SW480 (cell line): ENCODE results near the gene GNB4.
A peak's percentile ranks its signal among the peaks of the same experiment; 100 is the strongest.

ENCODE experiments used
- DNase-seq: peaks from one replicate; pipeline ENCODE4 v3.0.0-alpha.2; 2016; ENCODE audit warnings: low spot score

Gene GNB4

DNA sequence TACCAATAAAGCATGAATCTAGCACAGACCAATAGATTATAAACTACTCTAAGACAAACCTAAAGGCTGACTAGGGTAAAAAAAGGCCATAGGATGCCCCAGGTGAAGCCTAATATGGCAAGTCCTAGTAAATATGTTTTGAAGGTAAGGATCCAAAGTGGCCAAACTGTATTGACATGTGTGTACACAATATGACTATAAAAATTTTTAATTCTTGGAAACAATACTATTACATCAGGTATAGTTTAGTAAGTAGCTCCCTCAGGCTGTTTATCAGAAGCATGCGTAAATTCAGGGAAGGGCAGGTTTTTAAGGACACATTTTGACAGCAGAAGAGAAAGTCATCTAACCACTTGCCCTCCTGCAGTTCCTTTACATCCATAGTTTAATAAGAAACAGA, 18.8 kb downstream of the GNB4 start:
- DNase-seq, result no peak

DNA sequence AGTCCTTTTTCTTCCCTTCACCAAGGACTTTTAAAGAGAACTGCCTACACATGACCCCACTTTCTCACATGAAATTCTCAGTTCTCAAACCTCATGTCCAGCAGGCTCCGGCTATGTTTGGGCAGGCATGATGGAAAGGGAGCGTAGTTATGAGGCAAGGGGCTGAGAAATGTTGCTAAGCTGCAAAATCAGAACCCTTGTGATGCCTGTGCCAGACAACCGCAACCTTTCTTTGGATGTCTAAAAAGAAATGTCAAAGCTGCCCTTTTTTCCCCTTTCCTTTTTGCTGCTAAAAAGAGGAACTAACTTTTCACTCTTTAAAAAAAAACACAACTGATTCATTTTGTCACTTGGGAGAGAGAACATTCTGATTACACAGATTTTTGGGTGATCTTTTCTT, 19.2 kb downstream of the GNB4 start:
- DNase-seq, result no peak

DNA sequence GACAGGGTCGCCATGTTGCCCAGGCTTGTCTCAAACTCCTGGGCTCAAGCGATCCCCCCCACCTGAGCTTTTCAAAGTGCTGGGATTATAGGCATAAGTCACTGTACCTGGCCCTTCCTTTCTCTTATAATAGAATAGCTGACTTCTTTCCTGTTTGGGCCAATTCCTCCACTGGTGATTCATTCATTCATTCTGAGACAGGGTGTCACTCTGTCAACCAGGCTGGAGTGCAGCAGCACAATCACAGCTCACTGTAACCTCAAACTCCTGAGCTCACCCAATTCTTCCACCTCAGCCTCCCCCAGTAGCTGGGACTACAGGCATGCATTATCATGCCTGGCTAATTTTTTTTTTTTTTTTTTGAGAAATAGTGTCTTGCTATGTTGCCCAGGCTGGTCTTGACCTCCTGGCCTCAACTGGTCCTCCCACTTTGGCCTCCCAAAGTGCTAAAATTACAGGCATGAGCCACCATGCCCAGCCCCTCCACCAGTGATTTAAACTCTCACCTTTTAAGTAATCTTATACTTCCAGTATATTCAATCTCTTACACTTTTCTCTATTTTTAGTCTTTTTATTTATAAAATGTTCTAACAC, 20.9 kb downstream of the GNB4 start:
- DNase-seq, result no peak

DNA sequence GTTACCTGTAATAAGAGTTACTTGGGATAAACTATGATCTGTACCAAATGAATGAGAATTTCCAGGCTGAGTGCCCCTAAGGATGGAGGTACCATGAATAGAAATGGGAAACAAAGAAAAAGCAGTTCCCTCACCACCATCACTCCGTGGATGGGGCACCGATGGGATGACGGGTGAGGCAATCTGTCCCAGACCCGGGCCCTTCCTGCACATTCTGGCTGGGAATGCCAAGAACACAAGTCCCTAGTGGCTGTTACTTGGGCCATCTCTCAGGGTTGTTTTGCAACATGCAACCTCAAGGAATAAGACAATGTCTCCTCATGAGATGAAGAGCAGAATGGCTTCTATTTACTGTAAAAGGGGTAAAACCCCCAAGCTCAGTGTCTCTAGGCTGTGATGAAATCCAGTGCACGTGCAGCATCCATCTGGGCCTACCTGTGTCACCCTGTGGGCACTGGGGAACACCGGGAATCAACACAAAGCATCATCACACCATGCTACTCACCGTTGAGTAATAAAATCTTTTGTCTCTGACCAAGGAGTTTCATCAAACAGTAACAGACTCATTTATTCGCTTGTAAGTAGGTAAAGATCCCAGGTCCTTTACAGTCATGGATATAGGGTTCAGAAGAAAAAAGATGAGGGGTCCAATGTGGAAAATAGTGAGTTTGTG, 22.3 kb downstream of the GNB4 start:
- DNase-seq, result no peak

DNA sequence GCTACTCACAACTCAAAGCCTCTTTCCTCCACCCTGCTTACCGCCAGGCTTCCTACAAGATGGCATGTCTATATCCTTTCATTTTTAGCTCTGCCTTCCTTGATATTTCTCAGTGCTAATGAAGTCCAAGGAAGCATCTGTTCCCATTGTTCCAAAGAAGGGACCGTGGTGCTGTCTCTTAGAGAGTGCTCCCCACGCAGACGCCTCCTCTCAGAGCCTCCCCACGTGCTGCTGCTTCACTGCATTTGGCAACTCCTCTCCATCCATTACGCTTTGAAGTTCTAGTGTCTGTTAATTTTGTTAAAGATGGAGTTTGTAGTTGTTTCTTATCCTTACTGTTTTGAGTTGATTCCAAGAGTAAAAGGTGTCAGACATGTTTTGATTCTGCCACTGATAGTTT, 26.2 kb downstream of the GNB4 start:
- no peak for DNase-seq

DNA sequence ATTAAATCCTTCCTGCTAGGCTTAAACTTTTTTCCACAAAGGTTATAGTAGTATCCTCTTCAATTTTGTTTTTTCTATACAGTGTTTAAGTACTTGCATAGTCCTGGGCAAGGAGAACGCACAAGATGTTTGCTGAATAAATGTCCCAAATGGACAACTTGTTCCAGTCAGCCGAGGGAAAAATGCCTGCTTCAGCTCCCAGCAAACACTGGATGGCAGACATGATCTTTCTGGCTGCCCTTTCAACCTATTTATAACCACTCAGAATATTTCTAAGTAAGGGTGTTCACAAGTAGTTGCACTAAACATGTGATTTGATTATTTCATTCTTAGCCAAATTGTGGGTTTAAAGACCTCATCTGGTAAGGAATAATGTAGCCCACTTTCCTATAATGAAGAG, 29.8 kb downstream of the GNB4 start:
- peak; percentile 16 for DNase-seq

DNA sequence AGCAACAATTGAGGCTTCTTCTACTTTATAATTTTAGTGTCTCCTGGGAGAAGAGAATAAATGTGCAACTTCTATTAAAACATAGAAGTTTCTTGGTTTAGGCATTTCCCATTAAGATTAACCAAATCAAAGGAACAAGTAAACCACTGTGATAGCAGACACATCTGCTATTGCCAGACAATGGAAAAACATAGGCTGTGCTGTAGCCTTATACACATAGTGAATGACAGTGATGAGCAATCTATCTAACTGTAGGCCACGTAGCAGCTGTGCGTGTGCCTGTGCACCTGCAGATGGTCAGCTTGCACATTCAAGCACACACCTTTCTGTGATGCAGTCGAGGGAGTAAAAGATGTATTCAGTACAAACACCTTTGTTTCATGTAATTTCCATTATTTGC, 32.7 kb downstream of the GNB4 start:
- no peak for DNase-seq

DNA sequence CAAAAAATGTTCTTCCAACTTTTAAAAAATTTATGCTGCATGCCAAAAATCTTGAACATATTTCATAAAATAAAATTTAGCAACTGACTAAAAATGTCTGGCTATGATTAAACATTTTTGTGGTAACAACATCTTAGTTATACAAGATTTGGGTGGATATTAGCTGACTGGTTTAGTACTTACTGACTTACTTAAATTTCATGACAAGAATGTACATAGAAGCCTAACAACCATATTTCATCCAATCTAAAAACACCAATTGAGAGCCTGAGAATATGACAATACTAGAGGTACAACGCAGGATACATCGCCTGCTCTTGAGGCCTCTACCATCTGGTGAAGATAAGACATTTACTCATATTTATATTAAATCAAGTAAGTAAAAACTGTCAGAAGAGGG, 34.6 kb downstream of the GNB4 start:
- no peak for DNase-seq

DNA sequence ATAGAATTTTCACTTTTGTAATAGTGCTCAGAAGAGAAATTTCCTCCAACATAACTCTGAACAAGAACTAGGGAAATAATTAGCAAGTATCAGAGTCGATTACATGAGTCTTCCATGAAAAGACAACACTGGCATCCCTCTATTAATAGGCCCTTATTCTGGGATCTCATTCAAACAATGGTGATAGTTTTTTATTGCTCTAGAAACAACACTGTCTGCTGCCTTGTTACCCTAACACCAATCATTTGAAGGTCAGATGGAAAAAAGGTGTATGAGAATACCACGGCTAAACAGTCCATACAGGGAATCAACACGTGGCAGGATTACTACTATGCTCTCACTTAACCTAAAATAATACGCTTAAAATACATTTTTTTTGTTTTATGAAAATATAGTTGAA, 35.9 kb downstream of the GNB4 start:
- no peak for DNase-seq

DNA sequence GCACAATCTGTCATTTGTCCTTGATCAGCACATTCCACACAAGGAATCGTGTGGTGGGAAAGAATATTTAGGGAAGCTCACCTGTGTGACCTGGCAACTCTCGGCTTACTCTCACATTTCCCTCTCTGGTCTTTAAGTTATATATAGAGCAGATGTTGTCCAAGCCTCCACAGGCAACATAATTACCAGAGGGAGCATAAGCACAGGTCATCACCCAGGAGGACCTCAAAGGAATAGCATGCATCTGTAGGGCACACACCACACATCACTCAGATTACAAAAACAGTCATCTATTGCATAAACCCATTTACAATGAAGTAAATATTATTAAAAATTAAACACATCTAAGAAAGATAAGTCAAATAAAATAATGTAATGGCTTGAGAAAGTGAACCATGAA, 36.5 kb downstream of the GNB4 start:
- no peak for DNase-seq

DNA sequence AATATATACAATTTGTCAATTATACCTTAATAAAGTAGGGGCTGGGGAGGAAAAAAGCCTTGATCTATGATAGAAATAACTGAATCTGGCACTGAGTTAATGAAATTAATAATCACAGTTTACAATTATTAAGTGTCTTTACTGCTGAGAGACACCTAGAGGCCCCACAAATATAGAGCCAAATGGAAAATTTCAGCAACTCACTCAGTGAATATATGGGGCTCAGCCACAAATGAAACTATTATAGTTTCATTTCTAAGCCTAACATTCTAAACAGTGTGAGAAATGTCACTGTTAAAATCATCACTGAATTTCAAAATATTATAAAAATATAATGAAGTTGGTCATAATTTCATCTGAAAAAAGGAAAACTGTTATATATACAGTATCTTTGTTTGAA, 40.3 kb downstream of the GNB4 start:
- no peak for DNase-seq

DNA sequence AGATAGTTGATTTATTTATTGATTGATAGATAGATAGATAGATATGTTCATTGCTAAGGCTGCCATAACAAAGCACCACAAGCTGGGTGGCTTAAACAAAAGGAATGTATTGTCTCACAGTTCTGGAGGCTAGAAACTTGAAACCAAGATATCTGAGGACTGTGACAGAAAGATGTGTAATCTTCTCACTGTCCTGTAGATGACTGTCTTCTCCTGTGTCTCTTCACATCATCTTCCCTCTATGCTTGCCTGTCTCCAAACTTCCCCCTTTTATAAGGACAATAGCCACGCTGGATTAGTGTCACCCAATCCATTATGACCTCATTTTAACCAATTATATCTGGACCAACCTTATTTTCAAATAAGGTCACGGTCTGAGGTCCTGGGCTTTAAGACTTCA, 40.9 kb downstream of the GNB4 start:
- no peak for DNase-seq

DNA sequence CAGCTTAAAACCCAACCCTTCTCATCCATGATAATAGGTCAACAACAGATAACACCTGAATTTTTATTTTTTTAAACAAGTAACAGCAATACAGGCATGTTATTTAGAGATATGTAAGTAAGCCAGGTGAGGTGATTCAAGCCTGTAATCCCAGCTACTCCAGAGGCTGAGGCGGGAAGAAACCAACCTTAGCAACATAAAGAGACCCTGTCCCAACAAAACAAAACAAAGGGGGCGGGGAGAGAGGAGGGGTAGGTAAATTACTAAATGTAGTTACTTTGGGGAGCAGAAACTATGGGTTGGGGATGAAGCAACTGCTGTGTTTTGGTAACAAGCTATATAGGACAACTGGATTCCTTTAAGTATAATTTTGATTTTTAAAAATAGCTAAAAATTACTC, 47.0 kb downstream of the GNB4 start:
- no peak for DNase-seq

DNA sequence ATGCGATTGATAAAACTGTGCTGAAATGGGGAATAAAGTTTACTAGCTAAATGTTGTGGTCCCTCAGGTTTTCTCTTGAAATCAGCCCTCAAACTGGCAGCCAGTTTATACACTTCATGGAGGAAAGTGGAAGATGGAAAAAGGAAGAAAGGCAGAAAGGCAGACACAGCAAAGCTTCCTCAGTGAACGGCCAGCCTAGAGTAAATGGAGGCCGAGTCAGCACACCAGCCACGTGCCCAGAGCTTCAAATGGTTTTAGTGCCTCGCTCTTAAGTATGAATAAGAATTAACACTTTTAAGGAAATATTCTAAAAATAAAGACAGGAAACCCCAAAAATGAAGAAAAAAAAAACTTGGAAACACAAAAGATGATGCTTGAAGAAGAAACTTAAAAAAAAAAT, 48.3 kb downstream of the GNB4 start:
- no peak for DNase-seq

DNA sequence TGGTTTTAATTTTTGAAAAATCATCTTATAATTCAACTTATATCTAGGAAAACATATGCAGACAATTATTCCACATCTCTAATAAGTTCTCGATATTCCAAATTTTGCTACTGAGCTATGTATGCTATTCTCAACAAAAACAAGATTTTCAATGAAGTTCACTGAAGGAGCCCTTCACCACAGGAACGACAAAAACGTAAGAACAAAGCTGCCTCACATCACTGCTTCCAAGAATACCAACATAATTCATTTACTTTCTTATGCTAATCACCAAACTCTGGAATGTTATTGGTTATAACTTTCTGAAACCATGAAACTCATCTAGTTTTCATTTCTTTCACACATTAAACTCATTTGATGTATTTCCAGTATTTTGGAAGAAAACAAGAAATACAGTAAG, 49.7 kb downstream of the GNB4 start:
- DNase-seq, result no peak

DNA sequence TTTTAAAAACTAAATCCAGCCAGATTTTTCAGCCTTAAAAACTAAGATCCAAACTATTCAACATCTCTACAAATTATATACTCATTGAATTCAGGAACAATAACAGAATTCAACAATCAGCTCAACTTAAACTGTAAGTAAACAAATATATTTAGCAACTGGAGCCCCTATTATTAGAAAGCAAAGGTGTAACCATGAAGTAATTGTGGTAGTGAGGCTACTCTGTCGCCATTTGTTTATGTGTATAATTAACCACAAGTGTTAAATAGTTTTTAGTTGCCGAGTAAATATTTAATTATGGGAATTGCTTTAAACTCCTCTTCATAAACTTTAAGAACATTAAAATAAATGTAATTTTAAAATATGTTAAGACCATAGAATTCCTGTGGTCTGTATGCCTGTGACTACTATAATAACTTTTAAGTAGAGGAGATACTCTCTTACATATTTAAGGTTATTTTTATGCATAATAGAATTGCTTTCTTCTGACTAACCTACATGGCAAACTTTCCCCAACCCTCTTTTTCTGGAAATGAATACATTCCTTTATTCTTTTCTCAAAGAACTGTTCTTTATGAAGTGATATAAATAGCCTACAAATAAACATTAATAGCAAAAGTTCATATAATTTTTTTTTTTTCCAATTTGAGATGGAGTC, 52.6 kb downstream of the GNB4 start:
- DNase-seq, result no peak

DNA sequence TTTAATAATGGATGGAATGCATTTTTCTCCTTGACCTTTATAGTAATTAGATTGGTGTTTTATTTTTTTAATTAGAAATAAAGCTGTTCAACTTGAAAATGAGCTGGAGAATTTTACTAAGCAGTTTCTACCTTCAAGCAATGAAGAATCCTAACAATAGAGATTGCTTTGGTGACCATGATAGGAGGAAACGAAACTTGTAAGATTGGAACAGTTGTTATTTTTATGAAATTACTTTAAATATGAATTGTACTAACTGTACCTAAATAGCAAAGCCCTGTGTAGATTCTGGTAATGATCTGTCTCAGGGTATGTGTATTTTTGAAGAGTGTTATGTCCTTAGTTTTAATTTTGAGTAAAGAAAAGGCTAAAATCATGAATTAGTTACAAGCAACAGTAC, 59.4 kb downstream of the GNB4 start:
- DNase-seq, result no peak

DNA sequence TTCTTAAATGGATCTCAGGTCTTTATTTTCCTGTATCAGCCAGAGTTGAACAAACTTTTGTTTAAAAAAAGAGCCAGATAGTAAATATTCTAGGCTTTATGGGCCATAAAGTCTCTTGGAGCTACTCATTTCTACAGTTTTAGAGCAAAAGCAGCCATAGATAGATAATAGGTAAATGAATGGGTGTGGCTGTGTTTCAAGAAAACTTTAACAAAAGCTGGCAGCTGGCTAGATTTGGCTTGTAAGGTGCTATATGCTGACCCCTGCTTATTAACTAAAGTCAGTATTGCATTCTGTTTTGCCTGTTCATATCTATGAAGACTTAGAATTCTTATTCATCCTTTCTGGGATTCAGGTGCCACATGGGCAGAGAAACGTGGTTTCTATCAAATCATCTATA, 74.8 kb downstream of the GNB4 start:
- DNase-seq, result no peak

DNA sequence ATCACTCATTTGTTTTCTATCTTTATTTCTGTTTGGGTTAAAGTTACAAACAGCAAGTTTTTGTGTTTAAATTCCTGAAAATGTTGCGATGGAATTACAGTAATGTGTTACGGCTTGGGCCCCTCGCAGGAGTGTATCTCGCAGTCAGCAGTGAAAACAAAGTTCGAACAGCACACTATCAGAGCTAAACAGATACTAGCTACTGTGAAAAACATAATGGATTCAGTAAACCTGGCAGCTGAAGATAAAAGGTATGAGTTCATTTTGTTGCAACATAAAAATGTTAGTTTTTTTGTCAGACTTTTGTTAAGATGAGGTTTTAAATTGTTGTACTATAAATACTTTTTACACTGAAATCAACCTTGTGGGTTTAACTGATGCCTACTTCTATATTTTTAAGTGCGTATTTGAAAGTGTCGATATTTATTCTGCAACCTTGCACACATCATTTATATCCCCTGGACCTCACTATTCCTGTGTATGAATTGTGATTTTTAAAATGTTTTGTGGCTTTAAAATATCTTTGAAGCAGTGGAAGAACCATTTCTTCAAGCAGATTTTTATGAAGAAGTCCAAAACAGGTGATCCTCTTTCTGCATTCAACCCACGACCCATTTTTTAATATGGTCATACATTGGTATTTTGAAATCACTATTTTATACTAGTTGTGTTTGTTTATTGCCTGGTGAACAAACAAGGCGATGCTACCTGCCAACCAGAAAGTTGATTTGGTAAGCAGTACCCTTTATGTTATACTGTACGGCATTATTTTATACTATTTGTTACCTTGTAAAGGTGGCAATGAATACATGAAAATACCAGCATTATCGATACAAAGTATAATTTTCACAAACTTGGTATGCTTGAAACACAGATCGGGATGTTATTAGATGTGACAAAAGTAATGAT, 75.9 kb downstream of the GNB4 start:
- no peak for DNase-seq

DNA sequence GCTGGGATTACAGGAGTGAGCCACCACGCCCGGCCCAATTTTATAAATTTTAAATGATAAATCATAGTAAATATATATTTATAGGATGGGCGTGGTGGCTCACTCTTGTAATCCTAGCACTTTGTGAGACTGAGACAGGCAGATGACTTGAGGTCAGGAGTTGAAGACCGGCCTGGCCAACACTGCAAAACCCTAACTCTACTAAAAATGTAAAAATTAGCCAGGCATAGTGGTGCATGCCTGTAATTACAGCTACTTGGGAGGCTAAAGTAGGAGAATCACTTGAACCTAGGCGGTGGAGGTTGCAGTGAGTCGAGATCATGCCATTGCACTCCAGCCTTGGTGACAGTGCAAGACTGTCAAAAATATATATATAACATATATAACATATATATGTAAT, 77.3 kb downstream of the GNB4 start:
- DNase-seq, result no peak

DNA sequence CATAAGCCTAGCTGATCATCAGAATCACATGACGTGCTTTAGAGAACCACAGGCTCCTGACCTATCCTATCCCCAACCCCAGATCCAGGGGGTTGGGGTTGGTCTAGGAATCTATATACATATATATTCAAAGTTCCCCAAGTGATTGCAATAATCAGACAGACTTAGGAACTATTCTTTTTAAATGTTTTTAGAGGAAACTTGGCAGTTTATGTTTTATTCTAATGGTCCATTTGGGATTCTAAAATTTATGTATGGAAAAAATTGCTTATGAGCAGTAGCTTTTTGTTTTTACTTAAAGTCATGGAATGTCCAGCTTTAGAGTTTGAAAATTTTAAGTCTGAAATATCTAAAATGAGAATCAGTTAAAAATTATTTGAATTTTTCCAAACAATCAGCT, 81.6 kb downstream of the GNB4 start:
- no peak for DNase-seq

DNA sequence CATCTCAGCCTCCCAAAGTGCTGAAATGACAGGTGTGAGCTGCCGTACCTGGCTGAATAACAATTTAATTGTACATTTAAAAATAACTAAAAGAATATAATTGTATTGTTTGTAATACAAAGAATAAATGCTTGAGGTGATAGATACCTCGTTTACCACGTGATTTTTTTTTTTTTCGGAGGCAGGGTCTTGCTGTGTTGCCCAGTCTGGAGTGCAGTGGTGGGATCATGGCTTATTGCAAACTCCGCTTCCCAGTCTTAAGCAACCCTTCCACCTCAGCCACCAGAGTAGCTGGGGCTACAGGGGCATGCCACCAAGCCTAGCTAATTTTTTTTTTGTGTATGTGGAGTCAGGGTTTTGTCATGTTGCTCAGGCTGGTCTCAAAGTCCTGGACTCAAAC, 87.9 kb downstream of the GNB4 start:
- DNase-seq, result no peak

DNA sequence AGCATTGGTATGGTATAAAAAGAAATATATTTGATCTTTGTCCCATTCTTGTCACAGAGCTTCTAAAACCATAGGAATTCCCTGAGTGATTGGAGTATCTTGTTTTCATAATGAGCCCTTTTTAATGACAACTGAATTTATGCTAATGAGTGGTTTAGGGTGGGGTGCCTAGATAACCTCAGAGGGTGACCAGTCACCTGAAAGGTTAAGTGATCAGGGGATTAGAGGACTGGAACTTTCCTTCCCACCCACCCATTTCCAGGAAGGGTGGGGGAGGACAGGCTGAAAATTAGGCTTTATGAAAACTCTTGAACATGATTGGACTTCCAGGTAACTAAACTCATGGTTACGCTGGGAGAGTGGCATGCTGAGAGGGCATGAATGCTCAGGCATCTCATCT, 95.3 kb downstream of the GNB4 start:
- no peak for DNase-seq
